ENCODE results near the gene HSD17B12.

The HSD17B12 gene

GRCh38 chr11:43874078-43874477, 193.5 kb downstream of the HSD17B12 start:
- no peak overlapping the region for H3K27ac ChIP-seq
- no peak for TF ChIP-seq CTCF (IDR thresholded peaks at IDR 0.05)
- no peak for TF ChIP-seq ZFX (IDR thresholded peaks at IDR 0.05; ENCODE audit: borderline replicate concordance)

- H3K27ac ChIP-seq, result no peak overlapping the region
- TF ChIP-seq ZFX (IDR thresholded peaks at IDR 0.05; ENCODE audit: borderline replicate concordance) (no peak), CTCF (IDR thresholded peaks at IDR 0.05) (no peak)
Observed at GRCh38 chr11:43874738-43875137, 194.2 kb downstream of the HSD17B12 start.

GRCh38 chr11:43879789-43880639, 199.5 kb downstream of the HSD17B12 start:
- H3K27ac ChIP-seq, result no peak overlapping the region
- TF ChIP-seq CTCF (IDR thresholded peaks at IDR 0.05) (no peak), ZFX (IDR thresholded peaks at IDR 0.05; ENCODE audit: borderline replicate concordance) (no peak)

GRCh38 chr11:43880640-43881159, 200.2 kb downstream of the HSD17B12 start, which contains the start of gene ALKBH3:
ALKBH3 (plus strand) TSS chr11:43880831; CDS start chr11:43882653, 1,822 bp downstream.
- no peak within 1 kb of the TSS for H3K27ac ChIP-seq
- TF ChIP-seq ZFX (IDR thresholded peaks at IDR 0.05; ENCODE audit: borderline replicate concordance) (no peak), CTCF (IDR thresholded peaks at IDR 0.05) (no peak)

GRCh38 chr11:43892851-43893250, 212.3 kb downstream of the HSD17B12 start:
- TF ChIP-seq CTCF (IDR thresholded peaks at IDR 0.05) (no peak), ZFX (IDR thresholded peaks at IDR 0.05; ENCODE audit: borderline replicate concordance) (no peak)
- no peak overlapping the region for H3K27ac ChIP-seq

- no peak for TF ChIP-seq ZFX (IDR thresholded peaks at IDR 0.05; ENCODE audit: borderline replicate concordance)
- H3K27ac ChIP-seq, result no peak overlapping the region
Observed at GRCh38 chr11:43894546-43894945, 214.0 kb downstream of the HSD17B12 start.

- TF ChIP-seq ZFX (IDR thresholded peaks at IDR 0.05; ENCODE audit: borderline replicate concordance) (no peak), CTCF (IDR thresholded peaks at IDR 0.05) (no peak)
- no peak overlapping the region for H3K27ac ChIP-seq
Observed at GRCh38 chr11:43895601-43896000, 215.1 kb downstream of the HSD17B12 start.
